Measurements from ENCODE around the gene UPF1.

Gene UPF1

GRCh38 chr19:18905058-18905456, 73.3 kb downstream of the UPF1 start:
- no peaks in the 10 kb centered on the region for H3K27me3 ChIP-seq (ENCODE audit: control insufficient read depth in 1 of 2, insufficient read depth in 2 of 2, low read length in 2 of 2)
- H3K9ac ChIP-seq (ENCODE audit: low read depth in 1 of 2, low read length in 2 of 2): no peak overlapping the region
- no peaks in the 10 kb centered on the region for H3K4me1 ChIP-seq (ENCODE audit: control insufficient read depth in 1 of 2, insufficient read depth in 2 of 2, low read length in 2 of 2)
- no peaks in the 10 kb centered on the region for H3K9me3 ChIP-seq (ENCODE audit: control insufficient read depth in 1 of 2, low read length in 2 of 2)
- H3K27ac ChIP-seq (ENCODE audit: low read depth, low read length): no peak overlapping the region
- H3K36me3 ChIP-seq (ENCODE audit: control insufficient read depth in 1 of 2, insufficient read depth in 2 of 2, low read length in 2 of 2): peaks cover 30 to 77% of the 10 kb centered on the region in 2 donors
- no peak overlapping the region for H3K4me3 ChIP-seq (ENCODE audit: low read depth in 1 of 2, low read length in 2 of 2)

GRCh38 chr19:18905513-18906236, 73.9 kb downstream of the UPF1 start:
- H3K36me3 ChIP-seq (ENCODE audit: control insufficient read depth in 1 of 2, insufficient read depth in 2 of 2, low read length in 2 of 2): peaks cover 27 to 75% of the 10 kb centered on the region in 2 donors
- H3K4me3 ChIP-seq (ENCODE audit: low read depth in 1 of 2, low read length in 2 of 2): no peak overlapping the region
- H3K27me3 ChIP-seq (ENCODE audit: control insufficient read depth in 1 of 2, insufficient read depth in 2 of 2, low read length in 2 of 2): no peaks in the 10 kb centered on the region
- H3K27ac ChIP-seq (ENCODE audit: low read depth, low read length): no peak overlapping the region
- H3K4me1 ChIP-seq (ENCODE audit: control insufficient read depth in 1 of 2, insufficient read depth in 2 of 2, low read length in 2 of 2): no peaks in the 10 kb centered on the region
- no peaks in the 10 kb centered on the region for H3K9me3 ChIP-seq (ENCODE audit: control insufficient read depth in 1 of 2, low read length in 2 of 2)
- no peak overlapping the region for H3K9ac ChIP-seq (ENCODE audit: low read depth in 1 of 2, low read length in 2 of 2)

GRCh38 chr19:18906605-18907519, 75.1 kb downstream of the UPF1 start:
- H3K27ac ChIP-seq (ENCODE audit: low read depth, low read length): no peak overlapping the region
- no peak overlapping the region for H3K9ac ChIP-seq (ENCODE audit: low read depth in 1 of 2, low read length in 2 of 2)
- no peaks in the 10 kb centered on the region for H3K4me1 ChIP-seq (ENCODE audit: control insufficient read depth in 1 of 2, insufficient read depth in 2 of 2, low read length in 2 of 2)

GRCh38 chr19:18908917-18909619, 77.3 kb downstream of the UPF1 start:
- Histone ChIP-seq H3K9ac (ENCODE audit: low read depth in 1 of 2, low read length in 2 of 2) (no peak overlapping the region), H3K36me3 (ENCODE audit: control insufficient read depth in 1 of 2, insufficient read depth in 2 of 2, low read length in 2 of 2) (peaks cover 27 to 74% of the 10 kb centered on the region in 2 donors), H3K27me3 (ENCODE audit: control insufficient read depth in 1 of 2, insufficient read depth in 2 of 2, low read length in 2 of 2) (no peaks in the 10 kb centered on the region), H3K27ac (ENCODE audit: low read depth, low read length) (no peak overlapping the region), H3K4me1 (ENCODE audit: control insufficient read depth in 1 of 2, insufficient read depth in 2 of 2, low read length in 2 of 2) (no peaks in the 10 kb centered on the region), H3K9me3 (ENCODE audit: control insufficient read depth in 1 of 2, low read length in 2 of 2) (no peaks in the 10 kb centered on the region), H3K4me3 (ENCODE audit: low read depth in 1 of 2, low read length in 2 of 2) (no peak overlapping the region)

More at GRCh38 chr19:18906605-18907519, 75.1 kb downstream of the UPF1 start:
- no peaks in the 10 kb centered on the region for H3K27me3 ChIP-seq (ENCODE audit: control insufficient read depth in 1 of 2, insufficient read depth in 2 of 2, low read length in 2 of 2)
- H3K4me3 ChIP-seq (ENCODE audit: low read depth in 1 of 2, low read length in 2 of 2): no peak overlapping the region
- peaks cover 27 to 72% of the 10 kb centered on the region in 2 donors for H3K36me3 ChIP-seq (ENCODE audit: control insufficient read depth in 1 of 2, insufficient read depth in 2 of 2, low read length in 2 of 2)
- H3K9me3 ChIP-seq (ENCODE audit: control insufficient read depth in 1 of 2, low read length in 2 of 2): no peaks in the 10 kb centered on the region

- Histone ChIP-seq H3K27me3 (ENCODE audit: control insufficient read depth in 1 of 2, insufficient read depth in 2 of 2, low read length in 2 of 2) (no peaks in the 10 kb centered on the region), H3K9ac (ENCODE audit: low read depth in 1 of 2, low read length in 2 of 2) (no peak overlapping the region), H3K36me3 (ENCODE audit: control insufficient read depth in 1 of 2, insufficient read depth in 2 of 2, low read length in 2 of 2) (peaks cover 22 to 73% of the 10 kb centered on the region in 2 donors), H3K27ac (ENCODE audit: low read depth, low read length) (no peak overlapping the region), H3K9me3 (ENCODE audit: control insufficient read depth in 1 of 2, low read length in 2 of 2) (no peaks in the 10 kb centered on the region), H3K4me3 (ENCODE audit: low read depth in 1 of 2, low read length in 2 of 2) (no peak overlapping the region), H3K4me1 (ENCODE audit: control insufficient read depth in 1 of 2, insufficient read depth in 2 of 2, low read length in 2 of 2) (no peaks in the 10 kb centered on the region)
Observed at GRCh38 chr19:18910010-18910409, 78.3 kb downstream of the UPF1 start.

- no peak overlapping the region for H3K9ac ChIP-seq (ENCODE audit: low read depth in 1 of 2, low read length in 2 of 2)
- H3K4me3 ChIP-seq (ENCODE audit: low read depth in 1 of 2, low read length in 2 of 2): no peak overlapping the region
- H3K9me3 ChIP-seq (ENCODE audit: control insufficient read depth in 1 of 2, low read length in 2 of 2): no peaks in the 10 kb centered on the region
- peaks cover 0 to 3% of the 10 kb centered on the region in 2 donors for H3K4me1 ChIP-seq (ENCODE audit: control insufficient read depth in 1 of 2, insufficient read depth in 2 of 2, low read length in 2 of 2)
- peaks cover 15 to 73% of the 10 kb centered on the region in 2 donors for H3K36me3 ChIP-seq (ENCODE audit: control insufficient read depth in 1 of 2, insufficient read depth in 2 of 2, low read length in 2 of 2)
- H3K27me3 ChIP-seq (ENCODE audit: control insufficient read depth in 1 of 2, insufficient read depth in 2 of 2, low read length in 2 of 2): no peaks in the 10 kb centered on the region
- no peak overlapping the region for H3K27ac ChIP-seq (ENCODE audit: low read depth, low read length)
Observed at GRCh38 chr19:18910801-18911436, 79.2 kb downstream of the UPF1 start.

GRCh38 chr19:18912933-18913332, 81.2 kb downstream of the UPF1 start:
- no peaks in the 10 kb centered on the region for H3K27me3 ChIP-seq (ENCODE audit: control insufficient read depth in 1 of 2, insufficient read depth in 2 of 2, low read length in 2 of 2)
- peaks cover 6 to 53% of the 10 kb centered on the region in 2 donors for H3K36me3 ChIP-seq (ENCODE audit: control insufficient read depth in 1 of 2, insufficient read depth in 2 of 2, low read length in 2 of 2)
- no peak overlapping the region for H3K4me3 ChIP-seq (ENCODE audit: low read depth in 1 of 2, low read length in 2 of 2)
- H3K4me1 ChIP-seq (ENCODE audit: control insufficient read depth in 1 of 2, insufficient read depth in 2 of 2, low read length in 2 of 2): peaks cover 0 to 8% of the 10 kb centered on the region in 2 donors
- no peak overlapping the region for H3K27ac ChIP-seq (ENCODE audit: low read depth, low read length)
- no peaks in the 10 kb centered on the region for H3K9me3 ChIP-seq (ENCODE audit: control insufficient read depth in 1 of 2, low read length in 2 of 2)
- no peak overlapping the region for H3K9ac ChIP-seq (ENCODE audit: low read depth in 1 of 2, low read length in 2 of 2)

GRCh38 chr19:18913466-18913865, 81.7 kb downstream of the UPF1 start:
- H3K4me3 ChIP-seq (ENCODE audit: low read depth in 1 of 2, low read length in 2 of 2): no peak overlapping the region
- no peak overlapping the region for H3K9ac ChIP-seq (ENCODE audit: low read depth in 1 of 2, low read length in 2 of 2)
- H3K9me3 ChIP-seq (ENCODE audit: control insufficient read depth in 1 of 2, low read length in 2 of 2): no peaks in the 10 kb centered on the region
- H3K27me3 ChIP-seq (ENCODE audit: control insufficient read depth in 1 of 2, insufficient read depth in 2 of 2, low read length in 2 of 2): no peaks in the 10 kb centered on the region
- H3K36me3 ChIP-seq (ENCODE audit: control insufficient read depth in 1 of 2, insufficient read depth in 2 of 2, low read length in 2 of 2): peaks cover 6 to 51% of the 10 kb centered on the region in 2 donors
- H3K4me1 ChIP-seq (ENCODE audit: control insufficient read depth in 1 of 2, insufficient read depth in 2 of 2, low read length in 2 of 2): peaks cover 0 to 14% of the 10 kb centered on the region in 2 donors
- H3K27ac ChIP-seq (ENCODE audit: low read depth, low read length): no peak overlapping the region

GRCh38 chr19:18915639-18916038, 83.9 kb downstream of the UPF1 start:
- Histone ChIP-seq H3K9me3 (ENCODE audit: control insufficient read depth in 1 of 2, low read length in 2 of 2) (no peaks in the 10 kb centered on the region), H3K9ac (ENCODE audit: low read depth in 1 of 2, low read length in 2 of 2) (no peak overlapping the region), H3K27me3 (ENCODE audit: control insufficient read depth in 1 of 2, insufficient read depth in 2 of 2, low read length in 2 of 2) (no peaks in the 10 kb centered on the region), H3K27ac (ENCODE audit: low read depth, low read length) (no peak overlapping the region), H3K4me1 (ENCODE audit: control insufficient read depth in 1 of 2, insufficient read depth in 2 of 2, low read length in 2 of 2) (peaks cover 7 to 25% of the 10 kb centered on the region in 2 donors), H3K36me3 (ENCODE audit: control insufficient read depth in 1 of 2, insufficient read depth in 2 of 2, low read length in 2 of 2) (peaks cover 0 to 36% of the 10 kb centered on the region in 2 donors), H3K4me3 (ENCODE audit: low read depth in 1 of 2, low read length in 2 of 2) (no peak overlapping the region)

All from duodenal mucosa (tissue), 2 donors.